AG10803 (cell line): ENCODE measurements around the gene NR4A1.
A peak's percentile ranks its signal among the peaks of the same experiment; 100 is the strongest.

Experiments
- DNase-seq: peaks from one replicate; pipeline ENCODE4 v3.0.0; 2010; ENCODE audit warnings: low read depth
- H3K4me3 ChIP-seq: 2 replicates; pipeline ENCODE4 v1.5.1; 2011; ENCODE audit warnings: mild to moderate bottlenecking, low read length, control low read depth
- CTCF ChIP-seq: conservative IDR thresholded peaks from 2 replicates; pipeline ENCODE4 v1.5.1; 2011; ENCODE audit warnings: mild to moderate bottlenecking, low read length, control low read depth, inconsistent platforms

NR4A1 gene

DNA sequence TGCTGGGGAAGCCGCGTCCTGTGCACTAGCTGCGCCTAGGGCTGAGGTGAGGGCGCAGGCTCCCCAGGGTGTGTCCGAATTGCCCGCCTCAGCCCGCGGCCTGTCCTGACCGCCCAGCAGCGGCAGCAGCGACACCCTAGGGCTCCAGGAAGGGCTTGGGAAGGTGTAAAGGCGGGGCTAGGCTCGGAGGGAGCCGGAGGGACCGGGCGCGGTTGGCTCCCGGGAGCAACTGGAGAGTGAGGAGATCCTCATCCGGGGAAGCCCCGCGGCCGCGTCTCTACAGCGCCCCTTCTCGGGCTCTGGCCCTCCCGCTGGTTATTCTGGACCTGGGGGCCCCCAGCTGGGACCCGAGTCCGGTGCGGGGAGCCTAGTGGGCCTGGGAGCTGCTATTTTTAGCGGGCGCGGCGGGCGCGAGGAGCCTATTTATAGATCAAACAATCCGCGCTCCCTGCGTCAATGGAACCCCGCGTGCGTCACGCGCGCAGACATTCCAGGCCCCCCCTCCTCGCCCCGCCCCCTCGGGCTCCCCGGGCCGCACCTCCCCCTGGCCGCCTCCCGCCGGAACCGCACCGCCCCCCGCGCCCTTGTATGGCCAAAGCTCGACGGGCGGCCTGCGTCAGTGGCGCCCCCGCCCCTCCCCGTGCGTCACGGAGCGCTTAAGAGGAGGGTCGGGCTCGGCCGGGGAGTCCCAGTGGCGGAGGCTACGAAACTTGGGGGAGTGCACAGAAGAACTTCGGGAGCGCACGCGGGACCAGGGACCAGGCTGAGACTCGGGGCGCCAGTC is at the start of gene NR4A1:
NR4A1 (plus strand) TSS at position 685 of the 784 bp plus-strand sequence. CDS start 2,887 bp downstream, outside the sequence.
- DNase-seq, result peak; percentile 94
- H3K4me3 ChIP-seq, result peak within 1 kb of the TSS; percentile 69
- no peak for TF ChIP-seq CTCF

DNA sequence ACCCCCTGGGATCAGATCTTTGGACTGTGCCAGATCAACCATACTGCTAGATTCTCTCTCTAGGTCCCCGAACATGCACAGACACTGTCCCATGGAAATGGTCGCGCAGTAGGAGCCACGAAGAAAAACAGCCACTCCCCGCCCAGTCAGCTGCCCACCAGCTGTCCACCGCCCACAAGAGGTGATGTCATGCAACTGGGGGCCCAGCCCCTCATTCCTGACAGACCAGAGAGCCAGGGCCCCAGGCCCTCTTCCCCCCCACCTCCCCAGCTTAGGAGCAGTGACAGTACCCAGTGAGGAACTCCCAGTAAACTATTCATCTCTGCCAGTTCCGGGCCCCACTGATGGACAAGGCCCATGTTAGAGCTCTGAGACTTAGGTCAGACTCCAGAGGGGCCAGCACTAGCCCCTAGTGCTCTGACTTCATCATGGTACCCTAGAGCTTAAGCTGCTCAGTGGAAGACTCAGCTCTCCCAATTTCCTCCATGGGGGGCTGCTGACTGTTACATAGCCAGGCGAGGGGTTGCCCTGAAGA is 48.2 kb upstream of the NR4A1 start:
- H3K4me3 ChIP-seq, result no peak overlapping the region
- DNase-seq, result no peak
- no peak for TF ChIP-seq CTCF

DNA sequence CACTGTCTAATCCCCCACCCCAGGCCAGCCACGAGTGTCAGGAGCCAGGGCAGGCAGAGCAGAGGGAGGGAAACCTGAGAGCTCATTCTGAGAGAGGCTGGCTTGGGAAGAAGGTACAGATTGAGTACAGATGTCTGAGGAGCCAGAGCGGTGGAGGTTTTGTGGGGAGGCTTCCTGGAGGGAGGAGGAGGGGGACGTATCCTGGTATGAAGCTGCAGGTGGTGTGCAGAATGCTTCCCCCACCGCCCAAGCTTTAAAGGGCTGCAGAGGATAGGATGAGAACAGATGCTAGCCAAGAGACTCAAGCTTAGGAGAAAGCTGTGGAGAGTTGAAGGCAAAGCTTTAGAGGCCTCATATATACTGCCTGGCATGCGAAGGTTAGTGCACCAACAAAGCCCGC is 47.7 kb upstream of the NR4A1 start:
- DNase-seq, result no peak
- H3K4me3 ChIP-seq, result no peak overlapping the region
- TF ChIP-seq CTCF, result no peak

DNA sequence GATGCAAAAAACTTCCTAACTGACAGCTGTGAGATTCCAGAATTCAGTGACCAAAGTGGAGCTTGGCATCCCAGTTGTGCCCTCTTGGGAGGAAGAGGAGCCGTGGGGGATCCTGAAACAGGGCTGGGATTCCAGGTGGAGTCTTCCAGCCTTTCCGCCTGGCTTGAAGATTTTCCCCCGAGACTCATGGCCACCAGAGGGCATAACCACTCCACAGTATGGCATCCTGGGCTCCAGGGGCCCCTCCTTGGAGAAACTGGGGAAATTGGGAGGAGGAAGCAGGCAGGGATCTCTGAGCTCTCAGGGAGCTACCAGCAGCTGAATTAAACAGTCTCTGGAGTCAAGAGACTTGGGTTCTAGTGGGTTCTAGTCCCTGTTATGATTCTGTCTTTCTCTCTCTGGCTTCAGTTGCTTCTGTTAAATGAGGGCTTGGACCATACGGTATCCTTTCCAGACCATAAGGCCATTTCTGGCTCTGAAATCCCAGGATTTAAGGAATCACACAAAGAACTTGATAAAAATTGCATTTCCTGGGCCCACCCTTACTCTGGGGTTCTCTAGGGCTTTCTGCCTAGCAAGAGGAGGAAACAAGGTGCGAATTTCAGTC is 47.1 kb upstream of the NR4A1 start:
- peak; percentile 56 for DNase-seq
- TF ChIP-seq CTCF, result peak; percentile 82
- H3K4me3 ChIP-seq, result no peak overlapping the region

GRCh38 chr12:52005218-52005902 is 45.9 kb upstream of the NR4A1 start:
- DNase-seq, result no peak
- no peak for TF ChIP-seq CTCF
- H3K4me3 ChIP-seq, result no peak overlapping the region

DNA sequence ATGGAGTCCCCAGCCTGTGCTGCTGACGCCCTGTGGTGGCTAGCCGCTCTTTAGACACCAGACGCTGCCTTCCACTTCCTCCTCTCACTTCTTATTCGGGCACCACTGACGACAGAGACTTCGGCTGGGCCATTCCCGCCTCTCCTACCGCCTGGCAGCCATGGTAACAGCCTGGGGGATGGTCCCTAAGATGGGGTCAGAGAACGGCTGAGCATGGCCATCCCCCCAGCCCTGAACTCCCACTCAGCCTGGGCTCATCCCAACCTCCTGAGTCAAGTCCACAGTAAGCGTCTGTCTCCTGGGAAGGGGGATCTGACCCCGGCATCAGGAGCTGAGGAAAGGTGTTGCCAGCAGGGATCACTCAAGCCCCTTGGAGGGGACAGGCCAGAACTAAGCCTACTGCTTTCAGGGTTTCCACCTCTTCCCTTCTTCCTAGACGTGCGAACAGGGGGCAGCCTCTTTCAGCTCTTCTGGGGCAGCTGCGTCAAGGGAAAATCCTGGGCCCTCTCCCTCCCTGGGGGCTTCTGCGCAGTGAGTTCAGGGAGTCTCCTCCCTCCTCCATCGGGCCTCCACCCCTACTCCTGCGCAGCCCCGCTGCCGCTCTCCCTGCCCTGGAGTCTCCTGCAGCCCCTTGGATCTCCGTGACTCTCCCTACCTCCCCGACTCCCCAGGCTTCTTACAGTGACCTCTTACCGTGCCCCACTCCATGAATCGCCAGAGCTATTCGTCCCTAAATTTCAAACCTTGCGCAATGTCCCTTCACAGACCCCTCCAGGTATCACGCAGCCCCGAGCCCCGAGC is 45.1 kb upstream of the NR4A1 start:
- no peak for TF ChIP-seq CTCF
- peak overlapping the region; percentile 39 for H3K4me3 ChIP-seq
- no peak for DNase-seq
